HL-60 (cell line): ENCODE measurements around the gene TRIM28.

Experiments used
- DNase-seq, 2 experiments: peaks; one replicate each; pipeline ENCODE4 v3.0.0-alpha.2; 2010 to 2020; ENCODE audit warnings: low read depth in 1 of 2, low spot score in 1 of 2
- H3K27ac ChIP-seq: fragments of 250-450 bp; sonication (Bioruptor Pico); replicated peaks from 2 replicates; pipeline ENCODE4 v1.5.1; 2020; ENCODE audit warnings: mild to moderate bottlenecking, moderate library complexity
- H3K27me3 ChIP-seq: fragments of 250-450 bp; sonication (Bioruptor Pico); 2 replicates; pipeline ENCODE4 v1.5.1; 2021; ENCODE audit warnings: mild to moderate bottlenecking, moderate library complexity; ENCODE audit not compliant: insufficient read depth, poor library complexity, severe bottlenecking
- H3K4me3 ChIP-seq: replicated peaks from 2 replicates; pipeline ENCODE4 v1.5.1; 2011; ENCODE audit warnings: mild to moderate bottlenecking, control low read depth, low read length; ENCODE audit not compliant: insufficient read depth
- GABPA ChIP-seq: IDR thresholded peaks from 2 replicates; pipeline ENCODE4 v1.6.1; 2012; ENCODE audit warnings: low read depth
- POLR2AphosphoS5 ChIP-seq: IDR thresholded peaks from 2 replicates; pipeline ENCODE4 v1.6.1; 2012; ENCODE audit warnings: low read depth
- SPI1 ChIP-seq: IDR thresholded peaks from 2 replicates; pipeline ENCODE4 v1.6.1; 2012; ENCODE audit warnings: low read depth, mild to moderate bottlenecking, borderline replicate concordance
- TF ChIP-seq, protein P1 (sequence below): IDR thresholded peaks from one replicate; pipeline ENCODE4 v1.5.1; 2011; ENCODE audit warnings: low read length, control low read depth, inconsistent platforms; ENCODE audit not compliant: insufficient read depth
- TF ChIP-seq, protein P2 (sequence below): IDR thresholded peaks from 2 replicates; pipeline ENCODE4 v1.6.1; 2012; ENCODE audit warnings: low read depth; ENCODE audit not compliant: insufficient replicate concordance

Gene TRIM28

DNA sequence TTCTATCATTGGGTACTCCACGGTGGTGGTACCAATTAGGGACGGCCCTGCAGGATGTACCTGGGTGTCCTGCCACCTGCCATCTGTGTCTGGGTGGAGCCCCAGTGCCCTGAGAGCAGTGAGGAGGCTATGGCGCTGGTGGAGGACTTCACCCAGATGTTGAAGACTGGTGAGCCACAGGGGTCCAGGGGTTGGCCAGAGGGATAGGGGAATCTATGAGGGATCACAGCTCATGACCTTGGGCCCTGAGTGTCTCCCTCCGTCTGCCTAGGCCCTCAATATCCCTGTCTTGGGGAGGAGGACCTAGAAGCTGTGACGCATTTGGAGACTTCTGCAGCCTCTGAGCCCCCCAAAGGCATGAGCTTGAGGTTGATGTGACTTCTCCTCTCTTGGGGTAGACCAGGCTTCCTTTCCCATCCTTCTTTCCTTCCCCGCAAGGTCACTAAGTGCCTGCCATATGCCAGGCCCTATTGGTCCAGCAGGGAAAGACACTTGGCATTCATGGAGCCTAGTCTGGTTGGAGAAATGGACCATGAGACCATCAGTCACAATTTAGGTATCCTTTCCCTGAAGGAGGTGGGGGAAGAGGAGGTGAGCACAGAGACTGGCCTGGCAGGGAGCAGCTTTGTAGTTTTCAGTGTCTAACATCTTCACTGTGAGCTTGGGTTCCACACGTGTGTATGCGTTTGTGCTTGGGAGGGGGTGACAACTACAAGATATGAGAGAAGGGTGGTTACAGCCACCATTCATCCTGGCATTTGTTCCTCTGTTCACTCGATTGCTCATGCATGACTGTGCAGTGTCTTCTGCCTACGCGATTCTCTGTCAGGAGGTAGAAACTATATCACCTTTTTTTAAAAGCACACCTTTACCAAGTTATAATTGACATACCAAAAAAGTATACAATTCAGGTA is 34.4 kb downstream of the TRIM28 start:
- Histone ChIP-seq H3K27ac (no peak overlapping the region), H3K4me3 (no peak overlapping the region), H3K27me3 (no peaks in the 10 kb centered on the region)
- TF ChIP-seq, protein P1, sequence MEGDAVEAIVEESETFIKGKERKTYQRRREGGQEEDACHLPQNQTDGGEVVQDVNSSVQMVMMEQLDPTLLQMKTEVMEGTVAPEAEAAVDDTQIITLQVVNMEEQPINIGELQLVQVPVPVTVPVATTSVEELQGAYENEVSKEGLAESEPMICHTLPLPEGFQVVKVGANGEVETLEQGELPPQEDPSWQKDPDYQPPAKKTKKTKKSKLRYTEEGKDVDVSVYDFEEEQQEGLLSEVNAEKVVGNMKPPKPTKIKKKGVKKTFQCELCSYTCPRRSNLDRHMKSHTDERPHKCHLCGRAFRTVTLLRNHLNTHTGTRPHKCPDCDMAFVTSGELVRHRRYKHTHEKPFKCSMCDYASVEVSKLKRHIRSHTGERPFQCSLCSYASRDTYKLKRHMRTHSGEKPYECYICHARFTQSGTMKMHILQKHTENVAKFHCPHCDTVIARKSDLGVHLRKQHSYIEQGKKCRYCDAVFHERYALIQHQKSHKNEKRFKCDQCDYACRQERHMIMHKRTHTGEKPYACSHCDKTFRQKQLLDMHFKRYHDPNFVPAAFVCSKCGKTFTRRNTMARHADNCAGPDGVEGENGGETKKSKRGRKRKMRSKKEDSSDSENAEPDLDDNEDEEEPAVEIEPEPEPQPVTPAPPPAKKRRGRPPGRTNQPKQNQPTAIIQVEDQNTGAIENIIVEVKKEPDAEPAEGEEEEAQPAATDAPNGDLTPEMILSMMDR: no peak
- no peak for TF ChIP-seq POLR2AphosphoS5
- no peak for TF ChIP-seq GABPA
- no peak for TF ChIP-seq SPI1
- TF ChIP-seq, protein P2, sequence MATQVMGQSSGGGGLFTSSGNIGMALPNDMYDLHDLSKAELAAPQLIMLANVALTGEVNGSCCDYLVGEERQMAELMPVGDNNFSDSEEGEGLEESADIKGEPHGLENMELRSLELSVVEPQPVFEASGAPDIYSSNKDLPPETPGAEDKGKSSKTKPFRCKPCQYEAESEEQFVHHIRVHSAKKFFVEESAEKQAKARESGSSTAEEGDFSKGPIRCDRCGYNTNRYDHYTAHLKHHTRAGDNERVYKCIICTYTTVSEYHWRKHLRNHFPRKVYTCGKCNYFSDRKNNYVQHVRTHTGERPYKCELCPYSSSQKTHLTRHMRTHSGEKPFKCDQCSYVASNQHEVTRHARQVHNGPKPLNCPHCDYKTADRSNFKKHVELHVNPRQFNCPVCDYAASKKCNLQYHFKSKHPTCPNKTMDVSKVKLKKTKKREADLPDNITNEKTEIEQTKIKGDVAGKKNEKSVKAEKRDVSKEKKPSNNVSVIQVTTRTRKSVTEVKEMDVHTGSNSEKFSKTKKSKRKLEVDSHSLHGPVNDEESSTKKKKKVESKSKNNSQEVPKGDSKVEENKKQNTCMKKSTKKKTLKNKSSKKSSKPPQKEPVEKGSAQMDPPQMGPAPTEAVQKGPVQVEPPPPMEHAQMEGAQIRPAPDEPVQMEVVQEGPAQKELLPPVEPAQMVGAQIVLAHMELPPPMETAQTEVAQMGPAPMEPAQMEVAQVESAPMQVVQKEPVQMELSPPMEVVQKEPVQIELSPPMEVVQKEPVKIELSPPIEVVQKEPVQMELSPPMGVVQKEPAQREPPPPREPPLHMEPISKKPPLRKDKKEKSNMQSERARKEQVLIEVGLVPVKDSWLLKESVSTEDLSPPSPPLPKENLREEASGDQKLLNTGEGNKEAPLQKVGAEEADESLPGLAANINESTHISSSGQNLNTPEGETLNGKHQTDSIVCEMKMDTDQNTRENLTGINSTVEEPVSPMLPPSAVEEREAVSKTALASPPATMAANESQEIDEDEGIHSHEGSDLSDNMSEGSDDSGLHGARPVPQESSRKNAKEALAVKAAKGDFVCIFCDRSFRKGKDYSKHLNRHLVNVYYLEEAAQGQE: no peak
- no peak for DNase-seq

DNA sequence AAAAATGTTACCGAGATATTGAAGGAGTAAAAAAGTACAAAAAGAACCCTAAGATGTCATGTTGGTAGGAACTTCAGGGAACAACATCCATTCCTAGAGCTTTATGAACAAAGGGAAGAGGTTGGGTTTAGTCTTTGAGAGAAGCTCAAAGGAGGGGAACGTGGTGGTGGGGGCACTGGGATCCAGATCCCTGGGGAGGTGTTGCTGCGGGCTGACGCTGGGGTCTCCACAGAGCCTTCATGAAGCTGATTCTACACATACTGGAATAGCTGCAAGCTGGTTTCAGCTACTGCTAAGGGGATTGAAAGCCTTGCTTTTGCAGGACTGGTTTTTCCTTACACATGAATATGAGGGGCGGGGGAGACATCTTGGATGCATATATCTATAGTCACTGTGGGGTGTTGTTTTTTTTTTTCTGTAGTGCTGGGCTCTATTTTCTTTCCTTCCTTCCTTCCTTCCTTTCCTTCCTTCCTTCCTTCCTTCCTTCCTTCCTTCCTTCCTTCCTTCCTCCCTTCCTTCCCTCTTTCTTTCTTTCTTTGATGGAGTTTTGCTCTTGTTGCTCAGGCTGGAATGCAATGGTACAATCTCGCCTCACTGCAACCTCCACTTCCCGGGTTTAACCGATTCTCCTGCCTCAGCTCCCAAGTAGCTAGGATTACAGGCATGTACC is 35.7 kb downstream of the TRIM28 start:
- H3K27ac ChIP-seq: no peak overlapping the region
- TF ChIP-seq GABPA (no peak), SPI1 (no peak), POLR2AphosphoS5 (no peak)
- TF ChIP-seq, protein P1: no peak
- TF ChIP-seq, protein P2: no peak
- no peak overlapping the region for H3K4me3 ChIP-seq
- no peak for DNase-seq
- no peaks in the 10 kb centered on the region for H3K27me3 ChIP-seq

DNA sequence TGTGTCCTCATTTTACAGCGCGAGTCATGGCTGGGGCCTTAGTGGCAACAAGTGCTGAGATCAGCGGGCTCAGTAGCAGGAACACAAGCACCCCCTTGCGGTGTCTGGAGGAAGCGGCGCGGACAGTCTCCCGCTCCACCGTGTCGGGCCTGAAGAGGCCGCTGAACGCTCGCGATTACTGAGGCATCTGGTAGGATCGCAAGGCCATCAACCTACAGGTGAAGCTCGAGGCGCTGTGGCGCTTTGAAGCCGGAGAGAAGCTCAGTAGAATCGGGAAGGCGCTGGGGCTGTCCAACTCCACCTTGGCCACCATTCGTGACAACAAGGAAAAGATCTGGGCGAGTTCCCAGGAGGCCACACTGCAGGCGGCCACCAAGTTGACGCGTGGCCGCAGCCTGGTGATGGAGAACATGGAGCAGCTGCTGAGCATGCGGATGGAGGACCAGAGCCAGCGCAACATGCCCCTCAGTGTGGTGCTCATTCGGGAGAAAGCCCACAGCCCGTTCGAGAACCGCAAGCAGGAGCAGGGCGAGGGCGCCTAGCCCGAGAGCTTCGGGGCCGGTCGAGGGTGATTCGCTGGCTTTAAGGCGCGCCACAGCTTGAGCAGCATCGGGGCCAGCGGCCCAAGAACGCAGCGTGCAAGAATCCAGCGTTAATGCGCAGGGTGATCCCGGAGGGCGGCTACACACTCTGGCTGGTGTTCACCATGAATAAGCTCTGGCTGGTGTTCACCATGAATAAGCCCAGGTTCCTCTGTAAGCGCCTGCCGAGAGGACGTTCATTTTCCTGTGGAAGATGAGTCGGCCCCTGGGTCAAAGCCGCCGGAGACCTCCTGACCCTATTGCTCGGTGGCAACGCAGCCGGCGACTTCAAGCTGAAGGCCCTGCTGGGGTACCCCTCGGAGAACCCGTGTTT is 37.6 kb downstream of the TRIM28 start:
- Histone ChIP-seq H3K27ac (peak overlapping the region; percentile 23; the same call in 1 of the 2 replicates), H3K27me3 (no peaks in the 10 kb centered on the region), H3K4me3 (no peak overlapping the region)
- DNase-seq: peak; percentile 73 to 93
- TF ChIP-seq, protein P1: peak; percentile 100
- no peak for TF ChIP-seq GABPA
